SK-N-SH (cell line): ENCODE data around the gene TMCO2. TPM values are rescaled to one million over a fixed set of nuclear protein-coding genes. Genes with fewer than 3 reads are reported as not detected.

Experiments
- FOSL2 ChIP-seq: IDR thresholded peaks from 2 replicates; pipeline ENCODE4 v1.4.0; 2012; ENCODE audit warnings: low read depth, mild to moderate bottlenecking, moderate library complexity, borderline replicate concordance
- FOXM1 ChIP-seq: IDR thresholded peaks from 2 replicates; pipeline ENCODE4 v1.4.0; 2012; ENCODE audit warnings: low read depth, mild to moderate bottlenecking
- IRF3 ChIP-seq: fragments of 150-350 bp; IDR thresholded peaks from 2 replicates; pipeline ENCODE4 v1.6.1; 2016; ENCODE audit warnings: mild to moderate bottlenecking, low read depth, low read length
- MXI1 ChIP-seq: IDR thresholded peaks from 2 replicates; pipeline ENCODE4 v1.6.1; 2012; ENCODE audit warnings: mild to moderate bottlenecking, low read depth, low read length, improper control_type of control experiment
- NFIC ChIP-seq: IDR thresholded peaks from 2 replicates; pipeline ENCODE4 v1.4.0; 2012; ENCODE audit warnings: borderline replicate concordance
- polyA plus RNA-seq, 3 experiments: library from polyadenylated mRNA; depleted of rRNA; stranded (reverse); fragments of >200 nt; gene quantifications; 2 replicates each; pipeline ENCODE4 v1.2.3, GENCODE V29; 2012
- TF ChIP-seq, protein P1 (sequence below): IDR thresholded peaks from 2 replicates; pipeline ENCODE4 v1.6.1; 2012; ENCODE audit warnings: mild to moderate bottlenecking, low read depth, low read length, moderate library complexity

TMCO2 gene
- polyA plus RNA-seq, 1 of the 3 experiments (the other 2 are of a cell fraction), result not detected

- TF ChIP-seq, protein P1, sequence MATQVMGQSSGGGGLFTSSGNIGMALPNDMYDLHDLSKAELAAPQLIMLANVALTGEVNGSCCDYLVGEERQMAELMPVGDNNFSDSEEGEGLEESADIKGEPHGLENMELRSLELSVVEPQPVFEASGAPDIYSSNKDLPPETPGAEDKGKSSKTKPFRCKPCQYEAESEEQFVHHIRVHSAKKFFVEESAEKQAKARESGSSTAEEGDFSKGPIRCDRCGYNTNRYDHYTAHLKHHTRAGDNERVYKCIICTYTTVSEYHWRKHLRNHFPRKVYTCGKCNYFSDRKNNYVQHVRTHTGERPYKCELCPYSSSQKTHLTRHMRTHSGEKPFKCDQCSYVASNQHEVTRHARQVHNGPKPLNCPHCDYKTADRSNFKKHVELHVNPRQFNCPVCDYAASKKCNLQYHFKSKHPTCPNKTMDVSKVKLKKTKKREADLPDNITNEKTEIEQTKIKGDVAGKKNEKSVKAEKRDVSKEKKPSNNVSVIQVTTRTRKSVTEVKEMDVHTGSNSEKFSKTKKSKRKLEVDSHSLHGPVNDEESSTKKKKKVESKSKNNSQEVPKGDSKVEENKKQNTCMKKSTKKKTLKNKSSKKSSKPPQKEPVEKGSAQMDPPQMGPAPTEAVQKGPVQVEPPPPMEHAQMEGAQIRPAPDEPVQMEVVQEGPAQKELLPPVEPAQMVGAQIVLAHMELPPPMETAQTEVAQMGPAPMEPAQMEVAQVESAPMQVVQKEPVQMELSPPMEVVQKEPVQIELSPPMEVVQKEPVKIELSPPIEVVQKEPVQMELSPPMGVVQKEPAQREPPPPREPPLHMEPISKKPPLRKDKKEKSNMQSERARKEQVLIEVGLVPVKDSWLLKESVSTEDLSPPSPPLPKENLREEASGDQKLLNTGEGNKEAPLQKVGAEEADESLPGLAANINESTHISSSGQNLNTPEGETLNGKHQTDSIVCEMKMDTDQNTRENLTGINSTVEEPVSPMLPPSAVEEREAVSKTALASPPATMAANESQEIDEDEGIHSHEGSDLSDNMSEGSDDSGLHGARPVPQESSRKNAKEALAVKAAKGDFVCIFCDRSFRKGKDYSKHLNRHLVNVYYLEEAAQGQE, result no peak
- no peak for TF ChIP-seq NFIC
- TF ChIP-seq FOXM1, result no peak
- TF ChIP-seq MXI1, result no peak
- no peak for TF ChIP-seq FOSL2
- no peak for TF ChIP-seq IRF3
- TF ChIP-seq, all 33 proteins: peak for 0
Measured at GRCh38 chr1:40301066-40301465, 53.3 kb downstream of the TMCO2 start (continued).

Other genes starting within 250 kb of the TMCO2 start
- gene CAP1, start 207.2 kb upstream of the TMCO2 start, polyA plus RNA-seq (2012; rRNA removed), result 244 and 330 TPM in 2 replicates
- 26.0 and 37.6 TPM in 2 replicates for gene PPT1, start 150.7 kb upstream of the TMCO2 start, polyA plus RNA-seq (2012; rRNA removed)
- 2.3 and 3.0 TPM in 2 replicates for gene RLF, start 86.5 kb upstream of the TMCO2 start, polyA plus RNA-seq (2012; rRNA removed)
- gene ZMPSTE24, start 10.3 kb downstream of the TMCO2 start, polyA plus RNA-seq (2012; rRNA removed), result 13.7 and 15.4 TPM in 2 replicates
- 0.63 and 0.94 TPM in 2 replicates for gene COL9A2, start 69.3 kb downstream of the TMCO2 start, polyA plus RNA-seq (2012; rRNA removed)
- 11.2 and 12.7 TPM in 2 replicates for gene SMAP2, start 125.8 kb downstream of the TMCO2 start, polyA plus RNA-seq (2012; rRNA removed)
- gene ZFP69B, start 202.5 kb downstream of the TMCO2 start, polyA plus RNA-seq (2012; rRNA removed), result 1.7 and 2.1 TPM in 2 replicates
- gene ZFP69, start 229.4 kb downstream of the TMCO2 start, polyA plus RNA-seq (2012; rRNA removed), result 1.9 and 2.2 TPM in 2 replicates